AG04449 (cell line): ENCODE data around the gene ST3GAL2.

ENCODE experiments used
- CTCF ChIA-PET: fragments of 350-600 bp; formaldehyde crosslinking; extraction: SDS; loops from one replicate; lab custom pipeline; 2021; ENCODE audit warnings: antibody characterized with exemption; lab: Yijun Ruan, JAX
- POLR2A ChIA-PET: fragments of 400-600, 350-600 bp; formaldehyde crosslinking; extraction: SDS; loops from one replicate; lab custom pipeline; 2020; ENCODE audit warnings: antibody characterized with exemption, inconsistent platforms; lab: Yijun Ruan, JAX
- DNase-seq: peaks from one replicate; pipeline ENCODE4 v3.0.0-alpha.2; 2010; ENCODE audit warnings: low read depth, low spot score
- H3K4me3 ChIP-seq: 2 replicates; pipeline ENCODE4 v1.5.1; 2011; ENCODE audit warnings: low read depth, mild to moderate bottlenecking, control low read depth, low read length
- TF ChIP-seq, protein P1 (sequence below): IDR thresholded peaks from one replicate; pipeline ENCODE4 v1.5.1; 2011; ENCODE audit warnings: mild to moderate bottlenecking, moderate library complexity, low read length, control low read depth, inconsistent platforms; ENCODE audit not compliant: insufficient read depth; ENCODE audit errors: missing control alignments

The ST3GAL2 gene

DNA sequence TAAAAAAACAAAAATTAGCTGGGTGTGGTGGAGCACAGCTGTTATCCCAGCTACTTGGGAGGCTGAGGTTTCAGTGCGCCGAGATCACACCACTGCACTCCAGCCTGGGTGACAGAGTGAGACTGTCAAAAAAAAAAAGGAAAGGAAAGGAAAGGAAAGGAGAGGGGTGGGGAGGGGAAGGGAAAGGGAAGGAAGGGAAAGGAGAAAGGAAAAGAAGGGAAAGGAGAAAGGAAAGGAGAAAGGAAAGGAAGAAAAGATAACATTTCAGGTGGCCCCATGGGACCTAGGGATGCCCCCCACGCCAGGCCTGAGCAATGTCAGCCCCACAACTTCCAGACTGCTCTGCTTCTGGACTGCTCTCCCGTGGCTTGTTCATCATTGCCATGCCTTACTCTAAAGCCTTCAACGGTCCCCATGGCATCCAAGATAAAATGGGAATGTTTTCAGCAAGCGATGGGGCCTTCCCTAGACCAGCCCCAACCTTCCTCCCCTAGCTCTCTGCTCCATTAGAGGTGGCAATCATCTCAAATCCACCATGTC lies 55.4 kb downstream of the ST3GAL2 start:
- no peak for DNase-seq
- TF ChIP-seq, protein P1, sequence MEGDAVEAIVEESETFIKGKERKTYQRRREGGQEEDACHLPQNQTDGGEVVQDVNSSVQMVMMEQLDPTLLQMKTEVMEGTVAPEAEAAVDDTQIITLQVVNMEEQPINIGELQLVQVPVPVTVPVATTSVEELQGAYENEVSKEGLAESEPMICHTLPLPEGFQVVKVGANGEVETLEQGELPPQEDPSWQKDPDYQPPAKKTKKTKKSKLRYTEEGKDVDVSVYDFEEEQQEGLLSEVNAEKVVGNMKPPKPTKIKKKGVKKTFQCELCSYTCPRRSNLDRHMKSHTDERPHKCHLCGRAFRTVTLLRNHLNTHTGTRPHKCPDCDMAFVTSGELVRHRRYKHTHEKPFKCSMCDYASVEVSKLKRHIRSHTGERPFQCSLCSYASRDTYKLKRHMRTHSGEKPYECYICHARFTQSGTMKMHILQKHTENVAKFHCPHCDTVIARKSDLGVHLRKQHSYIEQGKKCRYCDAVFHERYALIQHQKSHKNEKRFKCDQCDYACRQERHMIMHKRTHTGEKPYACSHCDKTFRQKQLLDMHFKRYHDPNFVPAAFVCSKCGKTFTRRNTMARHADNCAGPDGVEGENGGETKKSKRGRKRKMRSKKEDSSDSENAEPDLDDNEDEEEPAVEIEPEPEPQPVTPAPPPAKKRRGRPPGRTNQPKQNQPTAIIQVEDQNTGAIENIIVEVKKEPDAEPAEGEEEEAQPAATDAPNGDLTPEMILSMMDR, result no peak
- CTCF ChIA-PET, result interaction anchor here (1.7 kb wide), 1 partner anchor 270 kb away, joined by 6 read pairs; no protein-coding TSS in a partner anchor
- POLR2A ChIA-PET, result interaction anchor here (1.5 kb wide), 1 partner anchor 9 kb away, joined by 4 read pairs; no protein-coding TSS in a partner anchor
- H3K4me3 ChIP-seq, result no peak overlapping the region

DNA sequence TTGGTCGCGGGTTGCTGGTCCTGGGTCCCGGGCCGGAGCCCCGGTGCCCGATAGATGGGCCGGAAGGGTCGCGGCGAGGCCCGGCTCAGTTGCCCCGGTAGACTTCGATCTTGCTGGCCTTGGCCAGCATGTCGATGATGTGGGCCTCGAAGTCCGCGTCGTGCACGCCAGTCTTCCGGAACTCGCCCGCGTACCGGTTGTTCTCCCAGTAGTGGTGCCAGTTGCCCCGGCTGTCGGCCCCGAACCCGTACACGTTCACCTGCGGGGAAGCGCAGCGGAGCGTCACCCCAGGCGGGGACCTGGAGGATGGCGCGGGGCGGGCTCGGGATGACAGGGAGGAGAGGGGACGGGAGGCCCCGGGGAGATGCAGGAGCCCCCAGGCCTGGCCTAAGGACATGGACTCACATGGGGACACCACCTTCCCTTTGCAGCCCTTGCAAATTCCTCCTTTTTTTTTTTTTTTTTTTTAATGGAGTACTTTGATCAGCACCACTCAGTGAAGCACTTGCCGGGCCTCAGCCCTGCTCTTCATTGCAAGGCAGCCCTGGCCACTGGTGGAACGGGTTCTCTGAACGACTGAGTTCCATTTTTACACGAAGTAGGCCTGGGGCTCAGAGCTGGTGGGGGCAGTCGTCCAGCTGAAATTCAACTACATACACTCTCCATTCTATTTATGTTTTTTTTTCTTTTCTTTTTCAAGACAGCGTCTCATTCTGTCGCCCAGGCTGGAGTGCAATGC lies 57.1 kb downstream of the ST3GAL2 start:
- POLR2A ChIA-PET, result interaction anchor here (0.6 to 2.7 kb wide), 19 partner anchors 10 to 1164 kb away, joined by 3 to 20 read pairs (median 4); partner anchors contain the start of genes COG4, FCSK and ST3GAL2
- CTCF ChIA-PET, result interaction anchor here (1.7 to 2.5 kb wide), 3 partner anchors 11 to 272 kb away, joined by 6 to 11 read pairs (median 7); no protein-coding TSS in a partner anchor
- TF ChIP-seq, protein P1, result no peak
- H3K4me3 ChIP-seq, result peak overlapping the region; percentile 57
- no peak for DNase-seq

DNA sequence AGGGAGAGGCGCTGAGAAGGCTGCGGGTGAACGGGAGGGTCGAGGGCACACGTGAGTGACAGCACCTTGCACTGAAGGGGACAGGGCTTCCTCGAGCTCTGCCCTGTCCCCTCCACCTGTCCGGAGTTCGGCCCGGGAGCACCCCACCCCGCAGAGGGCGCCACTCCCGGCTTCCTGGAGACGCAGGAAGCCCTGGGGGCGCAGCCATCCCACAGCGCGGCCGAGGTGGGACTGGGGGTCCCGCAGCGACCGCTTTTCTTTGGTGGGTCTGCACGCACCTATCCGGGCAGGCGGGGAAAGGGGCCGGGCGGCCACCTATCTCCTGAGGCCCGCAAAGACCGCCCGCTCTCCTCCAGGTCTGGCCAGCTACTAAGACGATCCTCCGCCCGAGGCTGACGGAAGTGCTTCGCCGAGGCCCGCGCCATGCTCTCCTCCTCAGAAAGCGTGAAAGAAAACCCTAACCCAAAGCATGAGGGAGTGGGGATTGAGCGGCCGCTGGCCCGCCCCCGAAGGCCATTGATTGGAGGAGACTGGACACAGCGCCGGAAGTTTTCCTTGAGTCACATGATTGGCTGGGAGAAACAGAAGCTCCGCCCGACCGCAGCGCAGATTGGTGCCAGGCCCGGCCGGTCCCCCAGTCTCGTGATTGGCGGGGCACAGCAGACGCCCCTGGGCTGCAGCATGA lies 57.8 kb downstream of the ST3GAL2 start:
- CTCF ChIA-PET, result interaction anchor here (0.9 to 2.5 kb wide), 8 partner anchors 11 to 103 kb away, joined by 3 to 11 read pairs (median 4); partner anchors contain the start of gene FCSK
- H3K4me3 ChIP-seq, result peak overlapping the region; percentile 84
- POLR2A ChIA-PET, result interaction anchor here (0.6 to 2.7 kb wide), 17 partner anchors 11 to 1163 kb away, joined by 3 to 20 read pairs (median 4); partner anchors contain the start of genes COG4, FCSK and ST3GAL2
- DNase-seq, result peak; percentile 76
- TF ChIP-seq, protein P1, result peak; percentile 22

DNA sequence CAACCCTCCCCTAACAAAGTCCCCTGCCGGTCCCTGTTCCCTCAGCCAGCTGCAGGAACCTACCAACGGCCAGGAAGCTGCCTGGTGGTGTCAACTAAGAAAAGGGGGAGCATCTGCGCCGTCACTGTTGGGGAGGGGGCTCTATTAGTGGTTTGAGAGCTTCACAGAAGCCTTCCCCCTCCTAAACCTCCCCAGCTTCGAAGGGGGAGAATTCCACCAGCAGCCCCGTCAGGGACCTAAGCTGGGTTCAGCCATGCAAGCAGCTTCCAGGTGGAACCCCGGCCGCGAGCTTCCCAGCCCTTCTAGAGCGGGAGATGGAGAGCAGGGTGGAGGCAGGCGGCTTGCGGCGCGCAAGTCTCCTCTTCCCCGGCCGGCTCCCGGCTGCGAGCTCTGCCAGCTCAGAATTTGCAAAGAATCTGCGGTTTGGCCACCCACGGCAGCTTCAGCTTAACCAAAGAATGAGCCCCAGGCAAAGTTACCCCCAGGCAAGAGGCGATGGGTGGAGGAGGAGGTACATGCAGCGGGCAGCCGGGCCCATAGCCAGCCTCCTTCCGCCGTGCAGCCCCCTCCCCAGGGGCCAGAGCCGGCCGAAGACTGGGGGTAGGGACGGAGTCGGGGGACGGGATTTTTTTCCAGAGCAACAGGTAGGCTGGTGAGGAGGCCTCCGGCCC lies 58.5 kb downstream of the ST3GAL2 start:
- peak overlapping the region; percentile 84 for H3K4me3 ChIP-seq
- CTCF ChIA-PET, result interaction anchor here (0.9 to 9.4 kb wide), 11 partner anchors 10 to 272 kb away, joined by 3 to 79 read pairs (median 4); partner anchors contain the start of gene FCSK
- DNase-seq, result peak; percentile 67
- TF ChIP-seq, protein P1, result no peak
- POLR2A ChIA-PET, result interaction anchor here (0.6 to 2.7 kb wide), 17 partner anchors 12 to 188 kb away, joined by 3 to 20 read pairs (median 4); partner anchors contain the start of genes COG4, DDX19A, FCSK and ST3GAL2

DNA sequence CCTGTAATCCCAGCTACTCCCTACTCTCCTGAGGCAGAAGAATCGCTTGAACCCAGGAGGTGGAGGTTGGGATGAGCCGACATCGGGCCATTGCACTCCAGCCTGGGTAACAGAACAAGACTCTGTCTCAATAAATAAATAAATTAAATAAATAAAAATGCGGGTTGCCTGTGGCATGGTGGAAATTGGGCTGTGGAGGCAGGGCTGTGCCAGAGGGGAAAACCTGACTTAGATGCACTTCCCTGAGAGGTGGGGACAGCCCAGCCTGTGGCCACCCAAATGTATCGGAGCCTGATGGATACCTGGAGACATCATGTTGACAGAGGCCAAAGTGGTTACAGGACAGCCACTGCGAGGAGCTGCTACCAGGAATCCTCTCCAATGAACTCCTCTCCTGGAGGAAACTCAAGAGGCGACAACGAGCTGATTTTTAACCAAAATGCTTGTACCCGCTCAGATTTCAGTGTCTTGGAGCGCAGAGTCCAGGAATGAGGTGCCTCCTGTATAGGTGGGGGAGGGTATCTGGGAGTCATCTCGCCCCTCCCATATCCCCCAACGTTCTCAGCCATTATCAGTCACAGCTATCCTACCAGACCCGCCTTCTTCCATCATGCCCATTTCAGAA lies 59.9 kb downstream of the ST3GAL2 start:
- TF ChIP-seq, protein P1, result no peak
- no peak for DNase-seq
- H3K4me3 ChIP-seq, result no peak overlapping the region
- CTCF ChIA-PET, result interaction anchor here (1.1 to 9.4 kb wide), 5 partner anchors 9 to 274 kb away, joined by 3 to 79 read pairs (median 4); no protein-coding TSS in a partner anchor
- POLR2A ChIA-PET, result interaction anchor here (1.3 to 2.7 kb wide), 3 partner anchors 32 to 75 kb away, joined by 6 to 19 read pairs (median 19); partner anchors contain the start of genes DDX19A, FCSK and ST3GAL2
